GM19099 (cell line): ENCODE measurements around the gene KRTAP7-1.

Experiments used
- POLR2A ChIP-seq: IDR thresholded peaks from 3 replicates; pipeline ENCODE4 v1.6.1; 2011; ENCODE audit warnings: low read depth; ENCODE audit not compliant: insufficient read length; ENCODE audit errors: extremely low read depth

The KRTAP7-1 gene, protein sequence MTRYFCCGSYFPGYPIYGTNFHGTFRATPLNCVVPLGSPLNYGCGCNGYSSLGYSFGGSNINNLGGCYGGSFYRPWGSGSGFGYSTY

DNA sequence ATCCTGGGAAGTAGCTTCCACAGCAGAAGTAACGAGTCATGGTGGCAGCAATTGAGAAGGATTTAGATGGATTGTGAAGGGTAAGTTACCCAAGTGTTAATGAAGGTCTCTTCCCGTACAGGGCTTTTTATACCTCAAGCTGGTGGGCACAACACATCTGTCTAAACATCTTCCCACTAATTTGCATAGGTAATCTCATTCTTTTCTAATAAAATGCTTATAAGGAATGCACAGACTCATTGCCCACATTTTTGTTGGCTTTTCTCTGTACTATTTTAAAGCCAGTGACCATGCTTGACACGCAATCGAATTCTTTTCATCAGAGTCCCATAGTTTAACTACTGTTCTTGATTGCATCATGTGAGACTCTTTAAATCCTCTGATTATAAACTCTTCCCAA is at the start of gene KRTAP7-1:
Gene KRTAP7-1 (minus strand): TSS at position 101 of the 400 bp plus-strand sequence. CDS start 61 bp downstream, at position 40.
- TF ChIP-seq POLR2A: no peak

GRCh38 chr21:30874526-30874925 is 45.0 kb upstream of the KRTAP7-1 start:
- TF ChIP-seq POLR2A: no peak

DNA sequence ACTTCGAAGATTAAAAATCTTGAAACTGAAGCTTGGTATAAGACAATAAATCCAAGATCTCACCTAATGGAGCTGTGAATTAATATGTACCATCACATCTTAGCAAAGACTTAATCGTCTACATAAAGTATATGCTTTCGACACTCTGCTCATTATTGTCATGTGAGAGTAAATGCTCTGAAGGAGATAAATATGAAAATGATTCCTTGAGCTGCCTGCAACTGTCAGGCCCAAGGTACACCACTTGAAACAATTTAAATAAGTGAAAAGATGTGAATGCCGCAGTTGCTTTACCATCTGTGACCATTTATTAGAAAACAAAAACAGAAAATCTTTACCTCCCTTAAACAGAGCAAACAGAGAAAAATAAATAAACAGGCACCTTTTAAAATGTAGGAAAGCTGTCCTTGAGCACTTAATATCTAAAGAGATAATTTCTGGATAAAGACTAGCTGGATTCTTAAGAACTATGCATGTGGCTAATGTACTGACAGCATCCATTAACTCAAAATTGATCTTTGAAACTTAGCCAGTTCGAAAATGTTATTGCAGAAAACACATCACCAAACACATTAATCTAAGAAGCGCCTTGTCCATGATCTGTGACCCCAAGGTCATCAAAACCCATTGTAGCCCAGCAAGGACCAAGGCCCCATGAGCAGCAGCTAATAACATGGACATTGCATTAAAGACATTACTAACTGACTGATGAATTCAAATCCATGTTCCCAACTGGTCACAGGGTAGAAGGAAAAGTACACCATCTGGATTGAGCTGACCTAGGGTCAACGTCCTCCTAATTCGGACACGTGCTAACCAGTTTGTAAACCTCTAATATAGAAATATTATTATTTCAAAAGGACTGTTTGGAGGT is 18.3 kb upstream of the KRTAP7-1 start:
- TF ChIP-seq POLR2A: no peak

GRCh38 chr21:30842990-30843389 is 13.4 kb upstream of the KRTAP7-1 start:
- no peak for TF ChIP-seq POLR2A

DNA sequence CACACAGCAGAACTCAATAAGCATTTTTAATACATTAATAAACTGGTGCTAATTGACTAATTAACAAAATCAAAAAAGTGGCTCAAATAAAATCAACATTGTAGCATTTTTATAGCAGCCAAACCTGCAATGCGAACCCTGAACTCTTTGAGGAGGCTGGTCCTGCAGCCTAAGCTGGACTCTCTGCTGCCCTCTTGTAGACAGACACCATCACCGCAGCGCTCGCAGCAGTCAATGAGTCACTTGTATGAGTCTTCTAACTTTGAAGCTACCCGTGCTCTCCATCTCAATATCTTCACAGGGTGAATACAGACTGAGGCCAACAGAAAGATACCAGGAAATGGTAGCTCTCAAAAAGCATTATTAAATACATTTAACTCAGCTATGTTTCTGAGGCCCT is 9.7 kb upstream of the KRTAP7-1 start:
- no peak for TF ChIP-seq POLR2A

GRCh38 chr21:30838536-30838935 is 9.0 kb upstream of the KRTAP7-1 start:
- TF ChIP-seq POLR2A: no peak

DNA sequence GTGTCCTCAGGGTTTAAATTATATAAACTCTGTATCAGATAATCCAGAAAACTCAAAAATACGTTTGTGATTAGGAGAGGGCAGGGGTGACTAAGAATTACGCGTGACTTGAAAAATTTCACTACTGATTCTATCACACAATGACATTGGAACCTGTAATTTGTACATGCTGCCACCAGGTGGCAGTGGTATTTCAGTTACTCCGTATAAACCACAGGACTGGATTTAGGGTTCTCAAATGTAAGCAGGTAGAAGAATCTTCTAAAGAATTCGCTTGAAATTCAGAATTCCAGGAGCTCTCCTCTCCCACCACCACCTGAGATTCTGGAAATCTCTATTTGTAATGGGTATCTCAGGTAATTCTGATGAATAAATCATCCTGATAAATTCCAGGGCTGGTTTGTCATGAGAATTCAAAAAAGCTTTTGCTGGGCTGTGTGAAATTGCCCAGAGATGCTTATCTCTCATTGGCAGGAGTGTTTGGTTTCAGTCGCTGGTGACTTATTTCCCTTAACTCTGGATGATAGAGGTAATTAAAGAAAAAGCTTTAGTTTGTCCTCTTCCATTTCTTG is 1.7 kb upstream of the KRTAP7-1 start:
- no peak for TF ChIP-seq POLR2A

DNA sequence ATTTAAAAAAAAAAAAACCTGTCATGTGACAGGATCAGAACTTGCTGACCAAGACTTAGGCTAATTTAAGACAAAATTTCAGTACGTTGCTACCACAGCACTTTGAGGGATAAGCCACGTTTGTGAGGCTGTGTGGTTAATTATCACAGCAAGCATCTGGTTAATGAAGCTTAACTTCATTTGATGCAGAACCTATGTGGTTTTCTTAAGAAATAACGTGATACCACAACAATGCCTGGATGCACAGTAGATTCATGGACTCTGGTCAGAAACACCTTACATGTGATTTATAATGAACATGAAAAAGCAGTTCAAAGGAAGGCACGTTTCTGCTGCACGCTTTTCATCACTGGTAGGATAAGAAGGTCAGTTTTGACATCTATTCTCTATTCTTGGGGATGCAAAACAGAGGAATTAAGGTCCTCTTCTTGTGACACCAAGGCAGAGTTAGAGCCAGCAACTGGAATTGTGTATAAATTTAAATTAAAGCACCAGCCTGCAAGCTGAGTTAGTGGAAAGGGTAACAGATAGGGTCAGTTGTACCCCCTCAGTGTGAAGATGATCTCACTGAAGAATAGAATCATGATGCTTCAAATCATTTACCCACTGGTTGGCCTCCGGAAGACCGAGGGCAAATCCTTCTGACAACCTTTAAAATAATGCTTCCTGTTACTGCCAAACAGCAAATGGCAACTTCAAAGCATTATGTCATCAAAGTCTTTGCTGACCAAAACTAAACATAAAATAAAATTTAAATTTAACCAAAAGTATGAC is 10.5 kb downstream of the KRTAP7-1 start:
- TF ChIP-seq POLR2A: no peak

- no peak for TF ChIP-seq POLR2A
Observed at GRCh38 chr21:30813174-30813573, 16.4 kb downstream of the KRTAP7-1 start, which contains the start of gene KRTAP8-1. Gene KRTAP8-1, minus strand, starts transcription at chr21:30813274. Its CDS starts 54 bp downstream, at chr21:30813220.

- TF ChIP-seq POLR2A: no peak
Observed at GRCh38 chr21:30800605-30801004, 29.0 kb downstream of the KRTAP7-1 start.

DNA sequence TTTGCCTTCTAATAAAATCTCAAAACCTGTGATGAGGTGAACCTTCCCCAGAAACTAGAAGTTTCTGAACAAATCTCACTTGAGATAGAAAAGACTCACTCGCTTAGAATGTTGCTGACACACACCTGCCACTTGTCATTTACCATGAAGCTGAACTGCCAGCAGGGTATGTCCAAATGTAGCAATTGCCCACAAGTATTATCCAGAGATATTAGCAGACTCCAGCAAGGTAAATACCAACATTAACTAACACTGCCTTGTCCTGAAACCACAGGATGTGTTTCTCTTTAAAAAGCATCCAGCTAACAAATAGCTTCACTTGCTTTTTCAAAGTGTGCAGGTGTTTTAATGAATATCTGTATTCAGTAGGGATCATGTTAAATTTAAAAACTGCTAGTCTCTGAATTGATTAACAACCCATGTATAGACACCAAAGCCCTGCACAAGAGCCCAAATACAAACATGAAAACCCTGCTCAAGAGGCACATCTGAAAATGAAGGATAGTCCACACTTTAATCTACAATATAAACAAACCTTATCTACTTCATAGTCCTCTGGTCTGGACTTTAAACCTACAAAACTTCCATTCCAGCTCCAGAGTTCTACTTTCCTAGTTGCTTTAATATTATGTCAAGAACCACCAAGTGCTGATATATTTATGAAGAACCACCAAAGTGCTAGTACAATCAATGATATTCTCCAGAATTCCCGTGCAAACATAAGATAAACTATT is 35.8 kb downstream of the KRTAP7-1 start:
- no peak for TF ChIP-seq POLR2A

DNA sequence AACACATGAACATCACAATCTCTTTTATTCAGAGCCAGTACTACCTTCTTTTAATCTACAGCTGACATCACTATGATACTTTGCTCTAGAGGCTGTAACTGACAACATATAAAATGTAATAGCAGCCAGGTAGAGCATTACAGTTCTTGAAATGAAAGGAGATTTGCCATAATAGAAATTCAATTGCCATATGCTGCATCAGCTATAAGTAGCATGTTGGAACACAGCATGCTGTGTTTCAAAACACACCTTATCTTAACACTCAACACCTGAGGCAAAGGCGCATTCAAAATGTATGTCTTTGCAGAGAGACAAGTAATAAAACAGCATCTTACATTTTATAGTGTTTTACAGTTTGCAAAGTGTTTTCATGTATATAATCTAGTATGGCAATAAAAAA is 50.3 kb downstream of the KRTAP7-1 start:
- no peak for TF ChIP-seq POLR2A
